ENCODE results near the gene PCBP3. TPM values are rescaled to one million over a fixed set of nuclear protein-coding genes. Genes with fewer than 3 reads are reported as not detected.

Gene PCBP3
- total and polyA plus RNA-seq, 2 of the 8 experiments (the other 6 are each of a cell fraction or from before 2014, with no cell fraction given) = 3.5 to 6.3 TPM

DNA sequence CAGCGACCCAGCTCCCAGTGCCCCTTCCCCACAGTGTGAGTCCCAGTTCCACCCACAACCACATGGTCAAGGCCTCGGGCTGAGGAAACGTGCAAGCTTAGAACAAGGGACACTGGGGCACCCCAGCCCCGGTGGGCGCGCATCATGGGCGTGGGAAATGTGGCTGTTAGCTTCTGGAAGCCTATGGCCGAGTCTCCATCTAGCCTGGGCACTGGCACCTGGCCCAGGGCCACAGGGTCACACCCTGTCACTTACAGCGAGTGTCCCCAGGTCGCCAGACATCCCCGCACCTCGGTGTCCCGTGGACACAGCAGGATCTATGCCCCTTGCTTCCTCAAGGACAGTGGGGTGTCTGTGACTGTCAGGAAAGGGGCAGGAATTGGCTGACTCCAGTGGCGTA lies 301.1 kb downstream of the PCBP3 start (continued):
- no peak for TF ChIP-seq RBBP5 (IDR thresholded peaks at IDR 0.05; ENCODE audit: borderline replicate concordance, low read depth, low read length)
- no peak for TF ChIP-seq ZNF274 (IDR thresholded peaks at IDR 0.05; ENCODE audit: borderline replicate concordance, extremely low read depth, low read length)
- TF ChIP-seq KDM1A (IDR thresholded peaks at IDR 0.05; ENCODE audit: borderline replicate concordance, low read length) = no peak
- TF ChIP-seq, protein P1, sequence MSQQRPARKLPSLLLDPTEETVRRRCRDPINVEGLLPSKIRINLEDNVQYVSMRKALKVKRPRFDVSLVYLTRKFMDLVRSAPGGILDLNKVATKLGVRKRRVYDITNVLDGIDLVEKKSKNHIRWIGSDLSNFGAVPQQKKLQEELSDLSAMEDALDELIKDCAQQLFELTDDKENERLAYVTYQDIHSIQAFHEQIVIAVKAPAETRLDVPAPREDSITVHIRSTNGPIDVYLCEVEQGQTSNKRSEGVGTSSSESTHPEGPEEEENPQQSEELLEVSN (IDR thresholded peaks at IDR 0.05) = no peak
- no peak for TF ChIP-seq EGR1 (IDR thresholded peaks at IDR 0.05; ENCODE audit: borderline replicate concordance, low read depth, low read length)
- TF ChIP-seq TCF12 (IDR thresholded peaks at IDR 0.05; ENCODE audit: low read depth, low read length) = no peak
